ENCODE results near the gene KANSL3.

DNA sequence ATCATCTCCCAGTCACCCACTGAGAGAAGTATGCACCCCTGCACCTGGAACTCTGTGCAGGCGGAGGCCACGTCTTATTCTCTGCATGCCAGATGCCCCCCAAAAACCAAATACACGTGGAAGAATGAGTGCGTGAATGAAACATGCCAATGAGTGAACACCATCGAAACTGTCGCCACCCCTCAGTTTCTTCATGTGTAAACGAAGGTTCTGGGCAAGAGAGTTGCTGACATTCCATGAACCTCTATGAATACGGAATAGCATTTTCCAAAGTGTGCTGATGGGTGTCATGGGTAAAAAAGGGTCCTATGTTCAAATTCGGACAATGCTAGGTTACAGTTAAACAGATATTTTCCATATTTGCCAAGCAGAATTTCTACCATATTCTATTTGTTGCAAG, 24.2 kb upstream of the KANSL3 start:
- TF ChIP-seq CTCF (IDR thresholded peaks at IDR 0.05; ENCODE audit: extremely low read depth in 1 of 2, insufficient read depth in 1 of 2, low read depth in 1 of 2, low read length in 2 of 2) = no peak
- no peak for TF ChIP-seq EZH2 (IDR thresholded peaks at IDR 0.05; ENCODE audit: borderline replicate concordance, low read depth, low read length, severe bottlenecking)
- TF ChIP-seq POLR2A (IDR thresholded peaks at IDR 0.05; ENCODE audit: low read depth, low read length) = no peak
- no peak for TF ChIP-seq JUN (IDR thresholded peaks at IDR 0.05; ENCODE audit: borderline replicate concordance, insufficient read depth, insufficient read length, low read depth)
- TF ChIP-seq GATA2 (IDR thresholded peaks at IDR 0.05; ENCODE audit: insufficient read depth, insufficient read length, low read depth, low read length) = no peak
- TF ChIP-seq POLR2AphosphoS5 (IDR thresholded peaks at IDR 0.05; ENCODE audit: insufficient read depth, low read depth, low read length) = no peak
- no peak for TF ChIP-seq MYC (IDR thresholded peaks at IDR 0.05; ENCODE audit: low read depth, low read length)
- TF ChIP-seq, protein P1, sequence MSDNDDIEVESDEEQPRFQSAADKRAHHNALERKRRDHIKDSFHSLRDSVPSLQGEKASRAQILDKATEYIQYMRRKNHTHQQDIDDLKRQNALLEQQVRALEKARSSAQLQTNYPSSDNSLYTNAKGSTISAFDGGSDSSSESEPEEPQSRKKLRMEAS (IDR thresholded peaks at IDR 0.05; ENCODE audit: insufficient read depth, insufficient read length) = no peak

All from endothelial cell of umbilical vein (primary cell).